PC-9 (cell line): ENCODE results near the gene RBMY1J.

Experiments
- CTCF ChIP-seq: fragments of 200-600 bp; sonication (generic); conservative IDR thresholded peaks from 2 replicates; pipeline ENCODE4 v1.6.1; 2017; ENCODE audit warnings: mixed run types, antibody characterized with exemption, mild to moderate bottlenecking, moderate library complexity
- EZH2 ChIP-seq: fragments of 200-600 bp; sonication (generic); IDR thresholded peaks from 2 replicates; pipeline ENCODE4 v1.8.0; 2017; ENCODE audit warnings: antibody characterized with exemption, low read depth

GRCh38 chrY:22367416-22367815, 35.8 kb upstream of the RBMY1J start:
- TF ChIP-seq CTCF (no peak), EZH2 (no peak)
